ENCODE data around the gene PNPO.
"Not testable (repeated sequence)": the region's sequence is repeated elsewhere in the genome, so short reads cannot be mapped to it uniquely, and the experiment has no call there.

The PNPO gene

GRCh38 chr17:47917581-47917980 lies 23.8 kb upstream of the PNPO start:
- DNase-seq (ENCODE audit: low read depth in 1 of 2, low spot score in 1 of 2) = no peak

- DNase-seq (ENCODE audit: low read depth in 1 of 2, low spot score in 1 of 2) = no peak
Measured at GRCh38 chr17:47918006-47918405, 23.4 kb upstream of the PNPO start.

- DNase-seq (ENCODE audit: low read depth in 1 of 2, low spot score in 1 of 2) = no peak
Measured at GRCh38 chr17:47918991-47919390, 22.4 kb upstream of the PNPO start.

- DNase-seq (ENCODE audit: low read depth in 1 of 2, low spot score in 1 of 2) = not testable (repeated sequence)
Measured at GRCh38 chr17:47919889-47920288, 21.5 kb upstream of the PNPO start.

- DNase-seq (ENCODE audit: low read depth in 1 of 2, low spot score in 1 of 2) = no peak
Measured at GRCh38 chr17:47924785-47925677, 16.3 kb upstream of the PNPO start.

- no peak for DNase-seq (ENCODE audit: low read depth in 1 of 2, low spot score in 1 of 2)
Measured at GRCh38 chr17:47925678-47925988, 15.7 kb upstream of the PNPO start.

- no peak for DNase-seq (ENCODE audit: low read depth in 1 of 2, low spot score in 1 of 2)
Measured at GRCh38 chr17:47927821-47928400, 13.5 kb upstream of the PNPO start.

- DNase-seq (ENCODE audit: low read depth in 1 of 2, low spot score in 1 of 2) = no peak
Measured at GRCh38 chr17:47928415-47928814, 13.0 kb upstream of the PNPO start.

GRCh38 chr17:47929218-47930000 lies 12.0 kb upstream of the PNPO start:
- DNase-seq (ENCODE audit: low read depth in 1 of 2, low spot score in 1 of 2) = no peak

- DNase-seq (ENCODE audit: low read depth in 1 of 2, low spot score in 1 of 2) = no peak
Measured at GRCh38 chr17:47931848-47932247, 9.5 kb upstream of the PNPO start.

GRCh38 chr17:47934856-47935255 lies 6.5 kb upstream of the PNPO start:
- no peak for DNase-seq (ENCODE audit: low read depth in 1 of 2, low spot score in 1 of 2)

GRCh38 chr17:47935468-47935867 lies 5.9 kb upstream of the PNPO start:
- not testable (repeated sequence) for DNase-seq (ENCODE audit: low read depth in 1 of 2, low spot score in 1 of 2)

GRCh38 chr17:47935961-47936360 lies 5.4 kb upstream of the PNPO start:
- no peak for DNase-seq (ENCODE audit: low read depth in 1 of 2, low spot score in 1 of 2)

- no peak for DNase-seq (ENCODE audit: low read depth in 1 of 2, low spot score in 1 of 2)
Measured at GRCh38 chr17:47937941-47938340, 3.4 kb upstream of the PNPO start.

GRCh38 chr17:47942096-47942510 lies 732 bp downstream of the PNPO start:
- DNase-seq (ENCODE audit: low read depth in 1 of 2, low spot score in 1 of 2) = no peak

GRCh38 chr17:47942568-47942967 lies 1.2 kb downstream of the PNPO start:
- no peak for DNase-seq (ENCODE audit: low read depth in 1 of 2, low spot score in 1 of 2)

- DNase-seq (ENCODE audit: low read depth in 1 of 2, low spot score in 1 of 2) = no peak
Measured at GRCh38 chr17:47945080-47945479, 3.7 kb downstream of the PNPO start.

- DNase-seq (ENCODE audit: low read depth in 1 of 2, low spot score in 1 of 2) = no peak
Measured at GRCh38 chr17:47945529-47946508, 4.4 kb downstream of the PNPO start.

GRCh38 chr17:47946516-47946915 lies 5.1 kb downstream of the PNPO start:
- DNase-seq (ENCODE audit: low read depth in 1 of 2, low spot score in 1 of 2) = no peak

- peak; percentile 46 to 54 for DNase-seq (ENCODE audit: low read depth in 1 of 2, low spot score in 1 of 2)
Measured at GRCh38 chr17:47946929-47947397, 5.6 kb downstream of the PNPO start.

- DNase-seq (ENCODE audit: low read depth in 1 of 2, low spot score in 1 of 2) = no peak
Measured at GRCh38 chr17:47948706-47949196, 7.4 kb downstream of the PNPO start.

Measured in activated T-helper 1 cell treated with anti-CD3 and anti-CD28 coated beads, Interleukin-2, amount 50 U/mL, for 16 hours (primary cell).